ENCODE data around the gene ARHGAP15. TPM values are rescaled to one million over a fixed set of nuclear protein-coding genes. Genes with fewer than 3 reads are reported as not detected.

Gene ARHGAP15
- total RNA-seq, 1 experiment from 2014 or later: 0.42 TPM

DNA sequence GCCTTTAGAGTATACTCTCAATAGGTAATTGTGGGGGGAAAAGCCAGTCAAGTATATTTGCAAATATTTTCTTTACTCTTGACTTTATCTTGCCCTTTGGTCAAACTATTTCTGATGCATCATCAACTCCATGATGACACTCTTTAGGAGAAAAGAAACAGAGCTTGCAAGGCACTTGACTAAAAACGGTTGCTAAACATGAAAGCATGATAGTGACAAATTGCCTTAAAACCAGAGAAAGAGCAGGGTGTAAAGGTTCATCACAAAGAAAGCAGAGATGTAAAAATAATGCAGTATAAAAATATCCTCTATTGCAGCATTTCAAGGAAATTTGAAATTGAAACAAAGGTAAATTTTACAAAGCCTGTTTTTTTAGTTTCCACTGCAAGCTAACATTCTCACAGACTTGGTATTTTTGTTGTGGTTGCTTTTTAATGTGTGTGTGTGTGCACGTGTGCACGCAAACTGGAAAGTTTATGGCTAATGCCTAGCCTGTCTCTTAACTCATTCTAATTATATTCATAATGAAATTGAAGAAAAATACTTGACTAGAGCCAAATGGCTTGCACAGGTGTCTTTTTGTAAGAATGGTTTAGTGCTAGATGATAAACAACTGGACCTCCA lies 503.6 kb downstream of the ARHGAP15 start:
- CTCF ChIA-PET: no interaction called here
- DNase-seq (ENCODE audit: low read depth, low spot score) (no peak), ATAC-seq (no peak)
- TF ChIP-seq, protein P1, sequence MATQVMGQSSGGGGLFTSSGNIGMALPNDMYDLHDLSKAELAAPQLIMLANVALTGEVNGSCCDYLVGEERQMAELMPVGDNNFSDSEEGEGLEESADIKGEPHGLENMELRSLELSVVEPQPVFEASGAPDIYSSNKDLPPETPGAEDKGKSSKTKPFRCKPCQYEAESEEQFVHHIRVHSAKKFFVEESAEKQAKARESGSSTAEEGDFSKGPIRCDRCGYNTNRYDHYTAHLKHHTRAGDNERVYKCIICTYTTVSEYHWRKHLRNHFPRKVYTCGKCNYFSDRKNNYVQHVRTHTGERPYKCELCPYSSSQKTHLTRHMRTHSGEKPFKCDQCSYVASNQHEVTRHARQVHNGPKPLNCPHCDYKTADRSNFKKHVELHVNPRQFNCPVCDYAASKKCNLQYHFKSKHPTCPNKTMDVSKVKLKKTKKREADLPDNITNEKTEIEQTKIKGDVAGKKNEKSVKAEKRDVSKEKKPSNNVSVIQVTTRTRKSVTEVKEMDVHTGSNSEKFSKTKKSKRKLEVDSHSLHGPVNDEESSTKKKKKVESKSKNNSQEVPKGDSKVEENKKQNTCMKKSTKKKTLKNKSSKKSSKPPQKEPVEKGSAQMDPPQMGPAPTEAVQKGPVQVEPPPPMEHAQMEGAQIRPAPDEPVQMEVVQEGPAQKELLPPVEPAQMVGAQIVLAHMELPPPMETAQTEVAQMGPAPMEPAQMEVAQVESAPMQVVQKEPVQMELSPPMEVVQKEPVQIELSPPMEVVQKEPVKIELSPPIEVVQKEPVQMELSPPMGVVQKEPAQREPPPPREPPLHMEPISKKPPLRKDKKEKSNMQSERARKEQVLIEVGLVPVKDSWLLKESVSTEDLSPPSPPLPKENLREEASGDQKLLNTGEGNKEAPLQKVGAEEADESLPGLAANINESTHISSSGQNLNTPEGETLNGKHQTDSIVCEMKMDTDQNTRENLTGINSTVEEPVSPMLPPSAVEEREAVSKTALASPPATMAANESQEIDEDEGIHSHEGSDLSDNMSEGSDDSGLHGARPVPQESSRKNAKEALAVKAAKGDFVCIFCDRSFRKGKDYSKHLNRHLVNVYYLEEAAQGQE (IDR thresholded peaks at IDR 0.05; ENCODE audit: low read depth): no peak
- TF ChIP-seq EGR1 (IDR thresholded peaks at IDR 0.05; ENCODE audit: low read depth) (no peak), EZH2phosphoT487 (IDR thresholded peaks at IDR 0.05; ENCODE audit: borderline replicate concordance) (no peak), CBX3 (IDR thresholded peaks at IDR 0.05; ENCODE audit: low read depth) (no peak), POLR2AphosphoS5 (IDR thresholded peaks at IDR 0.05; ENCODE audit: low read depth, low read length) (no peak), CEBPB (IDR thresholded peaks at IDR 0.05; ENCODE audit: low read depth) (no peak), SIN3A (IDR thresholded peaks at IDR 0.05; ENCODE audit: low read depth) (no peak), SRF (IDR thresholded peaks at IDR 0.05; ENCODE audit: low read depth) (no peak)
- TF ChIP-seq, protein P2, sequence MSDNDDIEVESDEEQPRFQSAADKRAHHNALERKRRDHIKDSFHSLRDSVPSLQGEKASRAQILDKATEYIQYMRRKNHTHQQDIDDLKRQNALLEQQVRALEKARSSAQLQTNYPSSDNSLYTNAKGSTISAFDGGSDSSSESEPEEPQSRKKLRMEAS (IDR thresholded peaks at IDR 0.05): no peak
- TF ChIP-seq, protein P3, sequence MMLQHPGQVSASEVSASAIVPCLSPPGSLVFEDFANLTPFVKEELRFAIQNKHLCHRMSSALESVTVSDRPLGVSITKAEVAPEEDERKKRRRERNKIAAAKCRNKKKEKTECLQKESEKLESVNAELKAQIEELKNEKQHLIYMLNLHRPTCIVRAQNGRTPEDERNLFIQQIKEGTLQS (IDR thresholded peaks at IDR 0.05): no peak
- H2AFZ ChIP-seq (ENCODE audit: low read depth, low read length, poor library complexity, severe bottlenecking): no peak overlapping the region
- H3K36me3 ChIP-seq (ENCODE audit: control insufficient read depth in 1 of 2, insufficient read depth in 2 of 2, low read length in 2 of 2): no peaks in the 10 kb centered on the region
- no peak overlapping the region for H3K27ac ChIP-seq (ENCODE audit: low read depth, low read length)
- H3K4me3 ChIP-seq (replicated peaks in 1 of 2; ENCODE audit: low read depth in 1 of 2, low read length in 2 of 2): no peak overlapping the region
- intact Hi-C loops (cut with micrococcal nuclease): no loop called here
- H3K79me2 ChIP-seq (ENCODE audit: insufficient read depth, low read length): no peaks in the 10 kb centered on the region
- POLR2A ChIA-PET: no interaction called here
- no peaks in the 10 kb centered on the region for H3K9me3 ChIP-seq (ENCODE audit: control insufficient read depth in 1 of 2, insufficient read depth in 1 of 2, low read depth in 1 of 2, low read length in 2 of 2)
- BruUV-seq (replicated peaks): no TSS peak
- RAD21 ChIA-PET (ENCODE audit: low non-redundant PET in 1 of 2, low total read pairs in 2 of 2, uncharacterized antibody in 2 of 2, unreplicated experiment in 2 of 2): no interaction called here
- no peaks in the 10 kb centered on the region for H3K9me2 ChIP-seq (ENCODE audit: insufficient read depth)
- no peaks in the 10 kb centered on the region for H4K20me1 ChIP-seq (ENCODE audit: insufficient read depth)
- no peaks in the 10 kb centered on the region for H3K27me3 ChIP-seq (ENCODE audit: insufficient read depth, low read length)
- no peak overlapping the region for H3K9ac ChIP-seq (ENCODE audit: low read length)
- no peaks in the 10 kb centered on the region for H3K4me1 ChIP-seq (ENCODE audit: control insufficient read depth in 1 of 2, insufficient read depth in 2 of 2, low read length in 2 of 2)
- H3K4me2 ChIP-seq (ENCODE audit: low read length): no peak overlapping the region
